Subcutaneous abdominal adipose tissue (tissue), 5 donors: ENCODE measurements around the gene SP2.

Experiments used
- H3K27ac ChIP-seq: one replicate; pipeline ENCODE4 v1.7.0; 2013; ENCODE audit warnings: low read depth, mild to moderate bottlenecking, inconsistent platforms, low read length, moderate library complexity
- H3K27me3 ChIP-seq, 5 donors: one replicate each; pipeline ENCODE4 v1.7.0; 2013; ENCODE audit warnings: low read length in 5 of 5, inconsistent platforms in 1 of 5; ENCODE audit not compliant: control insufficient read depth in 5 of 5, insufficient read depth in 4 of 5
- H3K36me3 ChIP-seq, 5 donors: one replicate each; pipeline ENCODE4 v1.7.0; 2013; ENCODE audit warnings: low read length in 5 of 5; ENCODE audit not compliant: control insufficient read depth in 5 of 5, insufficient read depth in 5 of 5
- H3K4me1 ChIP-seq, 5 donors: one replicate each; pipeline ENCODE4 v1.7.0; 2013; ENCODE audit warnings: low read length in 5 of 5, mild to moderate bottlenecking in 3 of 5, moderate library complexity in 1 of 5; ENCODE audit not compliant: control insufficient read depth in 5 of 5, insufficient read depth in 5 of 5
- H3K4me3 ChIP-seq, 5 donors: one replicate each; pipeline ENCODE4 v1.7.0; 2013; ENCODE audit warnings: low read length in 5 of 5, low read depth in 1 of 5
- H3K9ac ChIP-seq, 5 donors: one replicate each; pipeline ENCODE4 v1.7.0; 2013; ENCODE audit warnings: low read length in 5 of 5, mild to moderate bottlenecking in 4 of 5, moderate library complexity in 3 of 5
- H3K9me3 ChIP-seq, 5 donors: one replicate each; pipeline ENCODE4 v1.7.0; 2013; ENCODE audit warnings: low read length in 5 of 5; ENCODE audit not compliant: control insufficient read depth in 5 of 5
- donor health status: healthy.
- donor health status: healthy.
- donor health status: healthy.
- donor health status: healthy.
- donor health status: healthy.

The SP2 gene

DNA sequence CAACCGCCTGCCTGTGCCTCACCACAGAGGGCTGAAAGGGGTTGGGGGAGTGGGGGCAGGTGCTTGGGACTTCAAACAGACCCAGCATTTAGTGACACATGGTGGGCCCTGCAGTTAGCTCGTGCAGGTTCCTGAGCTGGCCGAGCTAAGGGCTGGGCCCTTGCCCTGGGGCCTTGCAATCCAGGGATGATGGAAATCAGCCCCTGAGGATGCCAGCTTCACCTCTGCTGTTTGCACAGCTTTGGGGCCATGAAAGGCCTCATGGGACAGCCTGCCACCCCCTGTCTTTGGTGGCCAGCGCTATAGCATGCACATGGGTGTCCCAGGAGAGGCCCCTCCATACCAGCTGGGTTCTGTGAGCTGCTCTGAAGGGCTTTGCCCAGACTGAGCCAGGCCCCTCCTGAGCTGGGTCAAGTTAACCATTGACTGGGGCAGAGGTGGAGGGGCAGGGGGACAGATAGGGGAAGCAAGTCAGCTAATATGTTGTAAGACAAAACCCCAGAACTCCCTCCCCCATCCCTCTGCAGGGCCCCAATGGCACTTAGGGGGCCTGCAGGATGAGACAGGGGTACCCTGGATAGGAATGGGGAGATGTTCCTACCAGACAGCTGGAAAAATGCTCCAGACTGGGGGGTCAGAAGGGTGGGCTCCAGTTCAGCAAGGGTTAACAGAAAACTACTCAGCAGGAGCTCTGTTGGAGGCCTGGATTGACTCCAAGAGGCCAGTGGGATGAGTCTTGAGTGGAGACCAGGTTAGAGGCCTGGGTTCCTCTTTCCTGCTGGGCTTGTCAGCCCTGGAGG is 61.0 kb downstream of the SP2 start:
- Histone ChIP-seq H3K27me3 (no peaks in the 10 kb centered on the region), H3K9ac (no peak overlapping the region), H3K4me1 (no peaks in the 10 kb centered on the region), H3K36me3 (no peaks in the 10 kb centered on the region), H3K9me3 (no peaks in the 10 kb centered on the region), H3K27ac (no peak overlapping the region), H3K4me3 (no peak overlapping the region)

DNA sequence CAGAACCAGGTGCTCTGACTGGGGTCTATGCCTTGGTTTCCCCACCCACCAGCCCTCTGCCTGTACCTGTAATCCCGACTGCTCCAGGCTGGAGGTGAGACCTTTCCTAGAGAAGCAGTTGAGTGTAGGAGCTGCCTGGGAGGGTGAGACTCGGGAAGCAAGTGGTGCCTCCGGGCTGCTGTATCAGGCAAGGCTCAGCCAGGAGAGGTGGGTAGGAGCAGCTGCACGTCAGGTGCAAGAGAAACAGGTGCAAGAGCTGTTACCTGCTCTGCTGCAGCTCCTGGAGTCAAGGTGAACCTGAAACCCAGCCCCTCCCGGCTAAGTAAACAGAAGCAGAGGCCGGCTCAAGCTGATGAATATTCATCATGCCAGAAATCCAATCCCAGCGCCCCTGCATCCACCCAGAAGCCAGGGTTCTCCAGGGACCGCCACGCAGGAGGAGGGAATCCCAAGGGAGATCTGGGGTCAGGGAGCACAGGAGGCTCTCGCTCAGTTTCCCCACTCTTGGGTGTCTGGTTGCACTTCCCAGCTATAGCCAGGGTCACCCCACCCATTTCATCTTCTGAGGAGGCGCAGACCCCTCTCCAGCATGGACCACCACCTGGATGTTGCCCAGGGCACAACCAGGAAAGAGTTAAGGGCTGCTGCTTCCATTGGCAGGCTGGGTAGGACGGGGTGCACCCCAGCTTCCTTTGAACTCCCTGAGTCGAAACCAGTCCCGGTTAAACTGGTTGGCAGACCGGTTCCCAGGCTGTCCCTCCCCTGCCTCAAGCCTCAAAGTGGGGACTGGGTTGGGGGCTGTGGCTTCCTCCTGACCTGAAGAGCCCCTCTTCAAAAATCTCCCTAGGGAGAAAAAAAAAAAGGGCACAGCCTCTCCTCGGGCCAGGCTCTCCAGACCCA is 61.8 kb downstream of the SP2 start, which contains the start of gene PRR15L:
Gene PRR15L, minus strand, starts transcription at position 293 of the 900 bp plus-strand sequence. CDS start 4,649 bp downstream, outside the sequence.
- no peaks in the 10 kb centered on the region for H3K9me3 ChIP-seq
- no peak within 1 kb of the TSS for H3K27ac ChIP-seq
- no peak within 1 kb of the TSS for H3K9ac ChIP-seq
- H3K4me1 ChIP-seq, result no peaks in the 10 kb centered on the region
- no peak within 1 kb of the TSS for H3K4me3 ChIP-seq
- no peaks in the 10 kb centered on the region for H3K36me3 ChIP-seq
- no peaks in the 10 kb centered on the region for H3K27me3 ChIP-seq

DNA sequence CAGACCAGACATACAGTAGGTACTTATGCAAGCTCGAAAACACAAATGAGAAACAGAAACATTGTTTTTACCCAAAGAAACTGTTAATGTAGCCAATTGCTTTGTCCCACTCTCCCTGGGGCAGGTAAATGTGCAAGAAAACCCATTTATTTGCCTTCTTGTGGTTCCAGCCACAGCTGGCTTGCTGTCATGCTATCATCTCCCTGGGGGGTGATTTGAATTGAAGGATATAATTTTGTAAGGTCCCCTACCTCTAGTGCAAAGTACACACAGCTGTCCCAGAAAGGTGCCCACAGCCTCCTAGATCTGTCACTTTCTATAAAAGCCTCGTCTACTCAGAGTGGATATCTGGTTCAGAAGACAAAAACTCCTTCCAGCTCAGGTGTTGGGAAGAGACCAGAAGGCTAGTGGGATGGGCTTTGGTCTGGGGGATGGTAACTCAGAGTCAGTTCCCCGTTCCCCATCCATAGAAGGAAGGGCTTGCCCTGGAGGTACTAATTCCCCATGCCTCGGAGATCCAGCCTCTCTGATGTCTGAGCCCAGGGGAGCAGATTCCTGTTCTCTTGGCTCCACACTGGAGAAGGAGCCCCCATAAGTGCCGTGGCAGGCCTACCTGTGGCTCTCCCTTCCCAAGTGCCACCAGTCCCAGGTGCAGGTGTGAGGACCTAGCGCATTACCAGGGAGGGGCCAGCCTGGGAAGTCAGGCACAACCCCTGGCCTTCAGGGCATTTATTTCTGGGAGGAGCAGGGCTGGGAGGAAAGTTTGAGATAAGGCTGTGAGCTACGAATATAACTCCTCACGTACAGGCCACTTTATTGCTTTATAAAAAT is 64.0 kb downstream of the SP2 start:
- Histone ChIP-seq H3K9ac (no peak overlapping the region), H3K27ac (no peak overlapping the region), H3K4me1 (no peaks in the 10 kb centered on the region)

DNA sequence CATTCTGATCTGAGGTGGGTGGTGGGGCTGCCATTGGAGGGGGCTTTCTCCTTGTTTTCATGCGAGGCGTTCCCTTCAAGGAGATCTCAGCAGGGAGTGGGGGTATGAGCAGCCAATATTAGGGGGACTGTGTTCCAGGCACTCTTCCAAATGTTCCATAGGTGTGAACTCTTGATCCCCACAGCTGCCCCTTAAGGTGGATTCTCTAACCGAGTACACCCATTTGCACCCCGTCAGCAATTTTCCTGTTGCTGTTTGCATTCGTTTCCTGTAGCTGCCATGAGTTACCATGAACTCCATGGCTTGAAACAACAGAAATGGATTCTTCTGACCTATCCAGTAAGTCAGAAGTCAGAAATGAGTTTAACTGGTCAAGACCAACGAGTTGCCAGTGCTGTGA is 65.4 kb downstream of the SP2 start:
- Histone ChIP-seq H3K36me3 (no peaks in the 10 kb centered on the region), H3K4me1 (no peaks in the 10 kb centered on the region), H3K9ac (no peak overlapping the region), H3K27me3 (no peaks in the 10 kb centered on the region), H3K4me3 (no peak overlapping the region), H3K27ac (no peak overlapping the region), H3K9me3 (no peaks in the 10 kb centered on the region)

More for the DNA sequence above, 64.0 kb downstream of the SP2 start:
- no peaks in the 10 kb centered on the region for H3K27me3 ChIP-seq
- no peaks in the 10 kb centered on the region for H3K36me3 ChIP-seq
- no peak overlapping the region for H3K4me3 ChIP-seq
- no peaks in the 10 kb centered on the region for H3K9me3 ChIP-seq

DNA sequence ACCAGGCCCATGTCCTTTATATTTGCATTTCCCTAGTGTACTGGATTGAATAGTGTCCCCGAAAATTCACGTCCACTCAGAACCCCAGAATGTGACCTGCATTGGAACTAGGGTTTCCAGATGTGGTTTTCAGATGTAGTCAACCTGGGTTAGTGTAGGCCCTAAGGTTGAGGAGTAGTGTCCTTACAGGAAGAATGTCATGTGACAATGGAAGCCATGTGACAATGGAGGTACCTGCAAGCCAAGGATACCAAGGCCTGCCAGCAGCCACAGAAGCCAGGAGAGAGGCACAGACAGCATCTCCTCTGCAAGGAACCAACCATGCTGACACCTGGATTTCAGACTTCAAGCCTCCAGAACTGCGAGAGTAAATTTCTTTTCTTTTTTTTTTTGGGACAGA is 66.9 kb downstream of the SP2 start:
- Histone ChIP-seq H3K36me3 (no peaks in the 10 kb centered on the region), H3K27me3 (no peaks in the 10 kb centered on the region), H3K4me1 (no peaks in the 10 kb centered on the region), H3K9ac (no peak overlapping the region), H3K27ac (no peak overlapping the region), H3K4me3 (no peak overlapping the region), H3K9me3 (no peaks in the 10 kb centered on the region)

- H3K36me3 ChIP-seq, result no peaks in the 10 kb centered on the region
- no peak overlapping the region for H3K27ac ChIP-seq
- H3K4me1 ChIP-seq, result no peaks in the 10 kb centered on the region
- H3K4me3 ChIP-seq, result no peak overlapping the region
- no peaks in the 10 kb centered on the region for H3K27me3 ChIP-seq
- H3K9me3 ChIP-seq, result no peaks in the 10 kb centered on the region
- no peak overlapping the region for H3K9ac ChIP-seq
These were observed 68.8 kb downstream of the SP2 start for GRCh38 chr17:47964856-47965255.

DNA sequence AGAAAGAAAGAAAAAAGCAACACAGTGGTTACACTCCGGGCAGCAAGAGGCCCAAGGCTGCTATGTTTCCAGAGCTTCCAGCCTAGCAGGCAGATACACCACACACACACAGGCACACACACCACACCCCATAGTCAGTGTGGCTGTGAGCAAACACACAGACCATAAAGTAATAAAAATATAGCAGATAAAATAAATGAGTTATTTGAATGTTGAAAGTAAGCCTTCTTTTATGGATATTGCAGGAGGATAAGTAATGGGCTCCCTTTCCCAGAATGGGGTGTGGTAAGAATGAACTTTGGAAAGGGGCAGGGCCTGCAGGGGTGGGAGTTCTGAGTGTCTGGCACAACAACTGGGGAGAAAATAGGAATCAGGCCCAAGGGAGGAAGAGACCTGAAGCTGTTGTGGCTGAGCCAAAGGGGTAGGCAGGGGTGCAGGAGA is 70.1 kb downstream of the SP2 start:
- H3K36me3 ChIP-seq, result no peaks in the 10 kb centered on the region
- peak overlapping the region in 1 of 5 donors; percentile 30 for H3K9ac ChIP-seq
- no peak overlapping the region for H3K27ac ChIP-seq
- no peaks in the 10 kb centered on the region for H3K9me3 ChIP-seq
- H3K4me3 ChIP-seq, result no peak overlapping the region
- peaks cover 0 to 9% (median 7%) of the 10 kb centered on the region in 5 donors for H3K4me1 ChIP-seq
- no peaks in the 10 kb centered on the region for H3K27me3 ChIP-seq

DNA sequence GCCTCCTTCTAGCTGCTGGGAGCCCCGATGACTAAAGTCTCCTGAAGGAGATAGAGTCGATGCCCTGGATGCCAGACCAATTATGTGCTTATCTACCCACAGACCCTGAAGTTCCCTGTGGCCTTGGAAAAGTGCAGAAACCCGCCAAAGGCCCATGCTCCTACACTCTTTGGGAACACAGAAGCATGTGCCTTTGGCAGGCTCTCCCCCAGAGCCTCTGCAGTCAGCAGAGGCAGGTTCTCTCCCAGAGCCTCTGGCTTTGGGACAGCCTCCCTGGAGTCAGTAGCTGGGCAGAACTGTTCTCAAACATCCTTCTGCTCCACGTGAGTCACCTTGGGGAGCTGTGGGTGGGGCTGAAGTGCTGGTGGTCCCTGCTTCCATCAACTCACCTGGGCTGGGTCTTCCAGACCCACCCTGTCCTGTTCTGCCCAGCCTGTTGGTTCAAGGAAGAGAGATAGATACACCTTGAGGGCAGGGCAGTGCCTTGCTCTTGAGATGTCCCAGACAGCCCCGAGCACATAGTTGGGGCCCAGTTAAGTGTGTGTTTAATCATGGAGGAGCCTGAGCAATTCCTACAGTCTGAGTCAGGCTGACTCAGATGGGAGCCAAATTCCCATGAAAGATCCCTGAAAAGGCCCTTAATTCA is 71.7 kb downstream of the SP2 start:
- H3K27me3 ChIP-seq, result no peaks in the 10 kb centered on the region
- no peak overlapping the region for H3K4me3 ChIP-seq
- no peak overlapping the region for H3K27ac ChIP-seq
- peak overlapping the region in 1 of 5 donors; percentile 47 for H3K9ac ChIP-seq
- no peaks in the 10 kb centered on the region for H3K9me3 ChIP-seq
- H3K4me1 ChIP-seq, result peaks cover 0 to 21% (median 20%) of the 10 kb centered on the region in 5 donors
- H3K36me3 ChIP-seq, result no peaks in the 10 kb centered on the region

GRCh38 chr17:47968836-47969235 is 72.8 kb downstream of the SP2 start:
- H3K4me1 ChIP-seq, result peaks cover 0 to 21% (median 20%) of the 10 kb centered on the region in 5 donors
- H3K4me3 ChIP-seq, result no peak overlapping the region
- H3K36me3 ChIP-seq, result peaks cover 2 to 6% (median 5%) of the 10 kb centered on the region in 5 donors
- H3K9ac ChIP-seq, result no peak overlapping the region
- H3K9me3 ChIP-seq, result no peaks in the 10 kb centered on the region
- no peaks in the 10 kb centered on the region for H3K27me3 ChIP-seq
- no peak overlapping the region for H3K27ac ChIP-seq
